ENCODE results near the gene PTBP1. TPM values are rescaled to one million over a fixed set of nuclear protein-coding genes. Genes with fewer than 3 reads are reported as not detected.

The PTBP1 gene
- total and polyA plus RNA-seq, 9 donors: 73.4 to 312 (median 215) TPM

- no peak overlapping the region for H3K4me3 ChIP-seq
- H3K9me3 ChIP-seq: no peaks in the 10 kb centered on the region
- WGBS, 3 donors: 20 to 26% (median 25%) methylated on average over 28 to 29 of the region's 29 CpGs
- TF ChIP-seq EP300 (IDR thresholded peaks at IDR 0.05) (no peak), CTCF (IDR thresholded peaks at IDR 0.05) (no peak), POLR2A (IDR thresholded peaks at IDR 0.05) (no peak)
- peaks cover 4% of the 10 kb centered on the region for H3K4me1 ChIP-seq (ENCODE audit: insufficient read depth)
- H3K27me3 ChIP-seq: no peaks in the 10 kb centered on the region
- intact Hi-C loops (cut with DNase I): no loop called here
- H3K36me3 ChIP-seq: no peaks in the 10 kb centered on the region
- no peak overlapping the region for H3K27ac ChIP-seq
- no peak for DNase-seq
Observed at GRCh38 chr19:782185-782877, 14.9 kb upstream of the PTBP1 start.

GRCh38 chr19:782878-783668 lies 14.2 kb upstream of the PTBP1 start:
- intact Hi-C loops (cut with DNase I): no loop called here
- no peaks in the 10 kb centered on the region for H3K36me3 ChIP-seq
- no peak for DNase-seq
- H3K27me3 ChIP-seq: no peaks in the 10 kb centered on the region
- no peaks in the 10 kb centered on the region for H3K9me3 ChIP-seq
- peaks cover 4% of the 10 kb centered on the region for H3K4me1 ChIP-seq (ENCODE audit: insufficient read depth)
- WGBS, 3 donors: 45 to 54% (median 53%) methylated on average over 30 of the region's 30 CpGs
- TF ChIP-seq EP300 (IDR thresholded peaks at IDR 0.05): no peak
- TF ChIP-seq CTCF (IDR thresholded peaks at IDR 0.05): no peak
- TF ChIP-seq POLR2A (IDR thresholded peaks at IDR 0.05): no peak
- no peak overlapping the region for H3K4me3 ChIP-seq
- no peak overlapping the region for H3K27ac ChIP-seq

GRCh38 chr19:784541-784940 lies 12.7 kb upstream of the PTBP1 start:
- 85 to 87% (median 86%) methylated on average over 13 of the region's 13 CpGs for WGBS, 3 donors
- TF ChIP-seq CTCF (IDR thresholded peaks at IDR 0.05) (no peak), POLR2A (IDR thresholded peaks at IDR 0.05) (no peak), EP300 (IDR thresholded peaks at IDR 0.05) (no peak)
- no peaks in the 10 kb centered on the region for H3K9me3 ChIP-seq
- no peak overlapping the region for H3K4me3 ChIP-seq
- intact Hi-C loops (cut with DNase I): no loop called here
- no peaks in the 10 kb centered on the region for H3K27me3 ChIP-seq
- no peak for DNase-seq
- no peak overlapping the region for H3K27ac ChIP-seq
- H3K36me3 ChIP-seq: no peaks in the 10 kb centered on the region
- H3K4me1 ChIP-seq (ENCODE audit: insufficient read depth): peaks cover 4% of the 10 kb centered on the region

GRCh38 chr19:787536-787935 lies 9.7 kb upstream of the PTBP1 start:
- Histone ChIP-seq H3K4me3 (no peak overlapping the region), H3K36me3 (no peaks in the 10 kb centered on the region), H3K27me3 (no peaks in the 10 kb centered on the region), H3K4me1 (ENCODE audit: insufficient read depth) (no peaks in the 10 kb centered on the region), H3K27ac (no peak overlapping the region), H3K9me3 (no peaks in the 10 kb centered on the region)
- intact Hi-C loops (cut with DNase I): no loop called here
- no peak for TF ChIP-seq CTCF (IDR thresholded peaks at IDR 0.05)
- no peak for TF ChIP-seq POLR2A (IDR thresholded peaks at IDR 0.05)
- no peak for TF ChIP-seq EP300 (IDR thresholded peaks at IDR 0.05)
- 92 to 98% (median 95%) methylated on average over 15 to 16 of the region's 16 CpGs for WGBS, 3 donors
- no peak for DNase-seq
